Umbilical cord (tissue), 2 donors: ENCODE data around the gene MLXIPL. TPM values are rescaled to one million over a fixed set of nuclear protein-coding genes. Genes with fewer than 3 reads are reported as not detected.
"Not testable (repeated sequence)": the region's sequence is repeated elsewhere in the genome, so short reads cannot be mapped to it uniquely, and the experiment has no call there.

Experiments used
- DNase-seq: peaks from one replicate; pipeline ENCODE4 v3.0.0-alpha.2; 2015; ENCODE audit warnings: low spot score
- total RNA-seq: library from RNA; depleted of rRNA; stranded (reverse); fragments of >200 nt; gene quantifications from one replicate; pipeline ENCODE4 v1.2.3, GENCODE V29; 2014; ENCODE audit warnings: low replicate concordance; ENCODE audit not compliant: insufficient read depth

Gene MLXIPL
- total RNA-seq, 1 donor from 2014 or later = 1.7 TPM

DNA sequence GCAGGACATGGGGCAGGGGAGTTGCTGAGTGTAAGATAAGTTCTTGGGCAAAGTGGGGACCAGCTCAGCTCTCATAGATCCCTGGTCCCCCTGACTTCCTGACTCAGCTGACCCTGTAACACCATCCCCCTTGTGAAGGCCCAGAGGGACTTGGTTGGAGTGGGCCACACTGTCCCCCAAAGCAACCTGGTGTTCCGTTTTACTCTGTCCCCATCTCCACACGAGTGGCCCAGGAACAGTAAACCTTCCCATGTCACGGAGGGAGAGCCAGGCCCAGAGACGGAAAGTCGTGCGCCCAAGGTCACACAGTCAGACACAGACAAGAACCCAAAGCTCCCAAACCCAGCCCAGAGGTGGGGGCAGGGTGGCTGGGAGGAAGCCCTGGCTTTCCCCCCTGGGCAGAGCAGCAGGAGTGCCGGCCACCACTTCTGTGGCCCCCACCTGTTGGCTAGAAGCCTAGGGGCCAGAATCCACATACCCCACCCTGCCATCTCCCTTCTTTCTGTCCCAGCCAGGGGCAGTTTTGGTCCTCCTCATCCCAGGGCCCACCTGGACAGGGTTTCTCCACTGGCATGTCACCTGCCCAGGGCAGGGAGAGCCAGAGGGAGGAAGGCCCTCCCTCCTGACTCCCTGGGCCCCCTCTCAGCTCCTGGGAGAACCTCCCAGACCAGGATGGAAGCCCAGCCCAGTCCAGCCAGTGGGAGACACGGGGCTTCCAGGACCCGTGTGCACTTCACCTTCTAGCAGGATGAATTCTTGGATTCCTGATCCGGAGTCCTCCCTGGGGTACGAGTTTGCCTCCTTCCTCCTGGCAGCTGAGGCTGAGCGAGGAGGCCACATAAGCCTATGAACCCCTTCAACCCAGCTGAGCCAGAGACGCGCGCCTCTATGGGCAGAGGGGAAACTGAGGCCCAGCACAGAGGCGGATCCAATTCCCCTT lies 22.7 kb upstream of the MLXIPL start:
- DNase-seq = no peak

DNA sequence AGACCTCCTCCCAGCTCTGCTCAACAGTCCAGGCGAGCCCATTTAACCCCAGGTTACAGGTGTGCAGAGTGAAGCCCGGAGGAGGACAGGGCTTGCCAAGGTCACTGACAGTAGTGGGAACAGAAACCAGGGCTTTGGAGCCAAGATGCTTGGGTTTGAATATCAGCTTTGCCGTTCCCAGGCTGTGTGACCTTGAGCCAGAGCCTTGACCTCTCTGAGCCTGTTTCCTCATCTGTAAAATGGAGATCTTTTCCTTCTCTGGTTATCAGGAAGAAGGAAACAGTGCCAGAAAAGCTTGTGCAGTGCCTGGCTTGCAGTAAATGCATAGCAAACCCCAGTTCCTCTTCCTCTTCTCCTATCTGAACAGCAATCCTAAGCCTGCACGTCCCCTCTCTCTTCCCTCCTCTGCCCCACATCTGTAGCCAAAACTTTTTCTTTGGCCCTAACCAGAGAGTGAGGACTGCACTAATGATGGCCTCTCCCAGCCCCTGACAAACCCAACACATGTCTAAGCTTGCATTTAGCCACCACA lies 21.4 kb upstream of the MLXIPL start:
- DNase-seq = no peak

DNA sequence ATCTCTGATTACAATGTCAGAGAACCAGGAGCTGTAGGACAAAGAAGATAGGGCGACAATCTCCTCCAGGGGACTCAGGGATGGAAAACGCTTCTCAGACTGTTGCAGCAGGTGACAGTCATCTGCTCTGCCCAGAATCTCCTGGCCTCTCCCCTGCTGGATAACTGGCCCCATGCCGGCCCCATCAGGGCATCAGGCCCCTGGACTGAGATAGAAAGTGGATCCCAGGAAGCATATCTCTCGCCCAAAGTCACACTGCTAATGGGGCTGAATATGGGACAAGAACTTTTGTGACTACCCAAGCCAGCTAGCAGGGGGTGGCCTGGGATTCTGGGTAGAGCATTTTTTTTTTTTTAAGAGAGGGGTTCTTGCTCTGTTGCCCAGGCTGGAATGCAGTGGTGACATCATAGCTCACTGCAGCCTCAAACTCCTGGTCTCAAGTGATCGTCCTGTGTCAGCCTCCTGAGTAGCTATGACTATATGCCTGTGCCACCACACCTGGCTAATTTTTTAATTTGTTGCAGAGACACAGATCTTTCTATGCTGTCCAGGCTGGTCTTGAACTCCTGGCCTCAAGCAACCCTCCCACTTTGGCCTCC lies 20.5 kb upstream of the MLXIPL start:
- no peak for DNase-seq

DNA sequence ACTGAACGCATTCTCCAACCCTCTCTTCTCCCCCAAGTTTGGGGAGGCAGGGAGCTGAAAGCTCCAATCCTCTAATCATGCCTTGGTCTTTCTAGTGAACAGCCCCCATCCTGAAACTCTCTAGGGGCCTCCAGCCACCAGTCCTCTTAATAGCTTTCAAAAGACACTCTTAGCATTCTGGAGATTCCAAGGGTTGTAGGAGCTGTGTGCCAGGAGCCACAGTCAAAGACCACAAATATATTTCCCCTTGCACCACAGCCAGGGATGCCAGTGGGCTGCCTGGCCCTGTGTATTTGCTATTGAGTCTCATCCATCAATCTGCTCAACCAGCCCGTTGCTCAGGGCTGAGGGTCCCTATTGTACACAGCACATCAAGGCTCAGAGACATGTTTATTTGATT lies 18.5 kb upstream of the MLXIPL start:
- no peak for DNase-seq

DNA sequence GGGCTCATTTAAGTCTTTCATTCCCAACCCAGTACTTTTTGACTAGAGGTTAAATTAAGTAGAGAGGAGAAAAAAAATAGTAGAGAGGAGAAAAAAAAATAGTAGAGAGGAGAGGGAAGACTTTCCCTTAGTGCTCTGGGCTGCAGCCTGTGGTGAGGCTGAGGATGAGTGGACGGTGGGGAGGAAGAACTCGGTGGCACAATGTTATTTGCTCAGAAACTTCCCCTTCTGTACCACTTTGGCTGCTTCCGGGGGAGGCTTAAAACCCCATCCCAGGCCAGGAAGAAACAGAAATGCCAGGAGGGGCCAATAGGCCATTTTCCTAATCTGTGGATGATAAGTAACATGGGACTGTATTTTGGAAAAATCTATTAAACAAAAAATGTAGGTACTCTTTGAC lies 14.6 kb upstream of the MLXIPL start:
- no peak for DNase-seq

DNA sequence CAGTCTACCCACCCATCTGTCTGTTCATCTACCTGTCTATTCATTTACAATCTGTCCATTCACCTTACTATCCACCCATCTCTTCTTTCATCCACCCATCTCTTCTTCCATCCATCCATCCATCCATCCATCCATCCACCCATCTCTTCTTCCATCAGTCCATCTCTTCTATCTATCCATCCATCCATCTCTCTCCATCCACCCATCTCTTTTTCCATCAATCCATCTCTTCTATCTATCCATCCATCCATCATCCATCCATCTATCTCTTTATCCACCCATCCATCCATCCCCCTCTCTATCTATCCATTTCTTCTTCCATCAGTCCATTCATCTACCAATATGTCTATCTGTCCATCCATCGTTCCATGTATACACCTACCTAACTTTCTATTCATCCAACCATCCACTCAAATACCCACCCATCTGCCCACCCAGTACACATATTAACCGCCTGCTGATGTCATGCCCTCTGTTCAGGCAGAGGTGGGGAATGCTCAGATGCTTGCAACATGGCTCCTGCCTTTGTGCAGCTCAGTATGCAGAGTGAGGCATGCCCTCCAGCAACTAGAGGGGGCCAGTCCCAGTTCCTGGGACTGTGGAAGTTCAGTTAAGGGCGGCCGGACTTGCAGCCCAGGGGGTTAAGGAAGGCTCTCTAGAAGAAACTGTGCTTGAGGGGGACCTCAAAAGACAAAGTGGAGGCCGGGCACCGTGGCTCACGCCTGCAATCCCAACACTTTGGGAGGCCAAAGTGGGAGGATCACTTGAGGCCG lies 11.3 kb upstream of the MLXIPL start:
- no peak for DNase-seq

DNA sequence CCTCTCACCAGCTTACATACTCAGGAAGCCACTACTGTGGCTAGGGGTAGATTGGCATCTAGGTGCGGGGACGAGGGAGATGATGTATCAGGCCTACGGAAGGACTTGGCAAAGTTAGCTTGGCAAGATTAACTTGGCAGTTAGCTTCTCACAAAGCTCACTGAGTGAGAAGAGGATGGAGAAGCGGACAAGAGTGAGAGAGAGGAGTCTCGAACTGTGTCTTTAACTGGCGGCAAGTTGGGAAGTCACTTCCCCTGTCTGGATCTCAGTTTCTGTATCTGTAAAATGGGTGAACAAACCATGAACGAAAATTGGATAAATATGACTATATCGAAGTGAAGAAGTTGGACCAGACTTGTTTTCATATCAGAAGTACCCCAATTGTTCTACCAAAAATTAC lies 9.5 kb upstream of the MLXIPL start:
- no peak for DNase-seq

DNA sequence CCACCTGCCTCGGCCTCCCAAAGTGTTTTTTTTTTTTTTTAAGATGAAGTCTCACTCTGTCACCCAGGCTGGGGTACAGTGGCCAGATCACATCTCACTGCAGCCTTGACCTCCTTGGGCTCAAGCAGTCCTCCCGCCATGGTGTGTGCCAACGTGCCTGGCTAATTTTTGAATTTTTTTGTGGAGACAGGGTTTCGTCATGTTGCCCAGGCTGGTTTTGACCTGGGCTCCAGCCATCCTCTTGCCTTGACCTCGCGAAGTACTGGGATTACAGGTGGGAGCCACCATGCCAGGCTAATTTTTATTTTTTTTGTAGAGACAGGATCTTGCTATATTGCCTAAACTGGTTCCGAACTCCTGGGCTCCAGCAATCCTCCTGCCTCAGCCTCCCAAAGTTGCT lies 9.0 kb upstream of the MLXIPL start:
- no peak for DNase-seq

DNA sequence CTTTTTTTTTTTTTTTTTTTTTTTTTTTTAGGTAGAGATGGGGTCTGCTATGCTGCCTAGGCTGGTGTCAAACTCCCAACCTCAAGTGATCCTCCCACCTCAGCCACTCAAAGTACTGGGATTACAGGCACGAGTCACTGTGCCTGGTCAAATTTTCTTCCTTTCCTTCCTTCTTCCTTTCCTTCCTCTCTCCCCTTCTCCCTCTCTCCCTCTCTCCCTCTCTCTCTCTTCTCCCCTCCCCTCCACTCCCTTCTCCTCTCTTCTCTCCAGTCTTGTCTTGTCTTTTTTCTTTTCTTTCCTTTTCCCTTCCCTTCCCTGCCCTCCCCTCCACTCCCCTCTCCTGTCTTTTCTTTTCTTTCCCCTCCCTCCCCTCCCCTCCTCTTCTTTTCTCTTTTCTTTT lies 7.2 kb upstream of the MLXIPL start:
- DNase-seq = no peak

DNA sequence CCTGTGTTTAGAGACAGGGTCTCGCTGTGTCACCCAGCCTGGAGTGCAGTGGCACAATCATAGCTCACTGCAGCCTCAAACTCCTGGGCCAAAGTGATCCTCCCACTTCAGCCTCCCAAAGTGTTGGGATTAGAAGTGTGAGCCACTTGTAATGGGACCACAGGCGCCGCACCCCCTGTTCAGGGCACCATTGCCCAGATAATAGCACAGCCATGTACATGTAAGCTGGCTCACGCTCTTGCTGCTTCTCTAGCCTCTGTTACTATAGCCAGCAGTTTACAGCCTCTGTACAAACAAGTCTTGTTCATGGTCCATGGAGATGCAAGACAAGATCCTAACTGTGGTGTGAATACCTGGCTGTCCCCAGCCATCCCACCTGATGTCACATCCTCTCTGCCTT lies 4.2 kb upstream of the MLXIPL start:
- no peak for DNase-seq

DNA sequence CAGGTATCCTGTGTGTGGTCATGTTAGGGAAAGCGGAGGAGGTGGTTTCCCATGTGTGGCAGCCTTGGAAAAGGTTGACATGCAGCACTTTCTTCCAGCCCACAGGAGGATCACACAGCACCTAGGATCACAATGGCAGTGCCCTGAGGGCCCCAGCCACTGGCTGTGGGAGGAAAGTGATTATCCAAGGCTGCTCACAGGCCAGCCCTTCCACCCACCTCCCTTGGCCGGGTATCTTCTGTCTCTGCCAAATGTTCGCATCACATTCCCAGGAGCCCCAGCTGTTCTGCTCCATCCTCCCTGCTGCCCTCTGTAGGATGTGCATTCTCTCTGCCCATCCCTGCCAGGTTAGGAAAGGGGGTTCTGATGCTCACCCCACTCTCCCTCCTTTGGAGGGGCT lies 2.5 kb upstream of the MLXIPL start:
- DNase-seq = no peak

DNA sequence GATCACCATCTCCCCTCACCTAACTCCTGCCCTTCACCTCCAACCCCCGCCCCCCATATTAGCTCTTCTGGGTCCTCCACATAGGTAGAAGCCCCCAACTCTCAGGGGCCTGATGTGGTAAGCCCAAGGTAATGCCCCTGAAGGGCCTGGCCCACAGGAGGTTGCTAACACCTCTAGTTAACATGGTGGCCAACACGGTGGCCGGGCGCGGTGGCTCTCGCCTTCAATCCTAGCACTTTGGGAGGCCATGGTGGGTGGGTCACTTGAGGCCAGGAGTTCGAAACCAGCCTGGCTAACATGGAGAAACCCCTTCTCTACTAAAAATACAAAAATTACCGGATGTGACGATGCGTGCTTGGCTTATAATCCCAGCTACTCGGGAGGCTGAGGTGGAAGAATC lies 954 bp upstream of the MLXIPL start:
- no peak for DNase-seq

DNA sequence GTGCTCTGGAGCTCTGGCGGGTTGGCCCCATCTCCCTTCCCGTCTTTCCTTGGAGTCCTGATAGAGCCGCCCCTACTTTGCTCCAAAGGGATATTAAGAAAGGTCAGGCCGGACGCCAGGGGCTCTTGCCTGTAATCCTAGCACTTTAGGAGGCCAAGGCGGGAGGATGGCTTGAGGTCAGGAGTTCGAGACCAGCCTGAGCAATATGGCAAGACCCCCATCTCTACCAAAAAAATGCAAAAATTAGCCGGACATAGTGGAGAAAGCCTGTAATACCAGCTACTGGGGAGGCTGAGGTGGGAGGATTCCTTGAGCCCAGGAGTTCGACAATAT lies 313 bp upstream of the MLXIPL start:
- DNase-seq = no peak

DNA sequence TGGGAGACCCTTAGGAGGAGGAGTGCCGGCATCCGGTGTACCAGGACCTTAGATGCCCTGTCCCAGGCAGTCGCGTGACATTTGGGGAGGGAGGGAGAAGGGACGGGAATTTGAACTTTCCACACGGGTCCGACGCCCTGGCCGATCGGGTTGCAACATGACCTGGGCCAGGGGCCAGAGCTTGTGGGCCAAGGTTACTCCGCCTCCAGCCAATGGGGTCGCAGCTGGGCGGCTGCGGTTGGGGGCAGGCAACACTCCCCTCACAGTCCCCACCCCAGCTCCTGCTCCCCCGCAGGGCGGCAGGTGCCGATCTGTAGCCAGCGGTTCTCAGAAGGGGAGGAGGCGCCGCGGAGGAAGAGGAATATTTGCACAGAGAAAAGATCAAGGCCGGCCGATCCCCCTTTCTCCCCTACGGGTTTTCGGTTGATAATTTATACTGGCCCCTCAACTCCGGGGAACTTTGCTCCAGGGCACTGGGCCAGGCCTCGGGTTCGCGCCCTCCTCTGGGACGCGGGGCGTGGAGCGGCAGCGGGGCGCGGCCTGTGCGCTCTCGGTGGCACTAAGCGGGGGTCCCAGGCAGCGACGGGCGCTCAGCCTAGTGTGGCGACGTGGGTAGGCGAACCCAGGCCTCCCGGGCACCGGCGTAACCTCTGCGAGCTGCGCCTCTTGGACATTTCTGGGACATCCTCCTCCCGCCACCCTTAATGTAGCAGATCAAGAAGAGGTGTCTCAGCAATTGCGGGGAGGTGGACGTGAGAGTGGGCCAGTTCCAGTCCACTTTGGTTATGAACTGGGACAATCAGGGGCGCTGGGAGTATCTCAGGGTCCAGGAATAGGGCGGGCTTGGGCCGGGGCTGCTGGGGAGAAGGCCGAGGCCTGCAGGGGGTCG lies 1.2 kb downstream of the MLXIPL start:
- DNase-seq = no peak

DNA sequence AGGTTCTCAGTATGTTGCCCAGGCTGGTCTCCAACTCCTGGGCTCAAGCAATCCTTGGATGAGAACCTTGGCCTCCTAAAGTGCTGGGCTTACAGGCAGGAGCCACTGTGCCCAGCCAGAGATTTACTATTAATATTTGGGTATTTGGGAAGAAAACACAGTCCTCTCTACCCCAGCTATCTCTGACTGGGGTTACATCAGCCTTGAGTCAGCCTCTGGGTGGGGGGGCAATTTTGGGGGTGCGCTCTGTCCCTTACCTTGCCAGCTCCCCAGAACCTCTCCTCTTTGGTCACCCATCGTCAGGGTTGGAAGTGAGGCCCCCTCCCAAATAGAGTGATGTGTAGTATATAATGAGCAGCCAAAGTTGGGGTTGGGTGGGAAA lies 1.8 kb downstream of the MLXIPL start:
- DNase-seq = no peak

DNA sequence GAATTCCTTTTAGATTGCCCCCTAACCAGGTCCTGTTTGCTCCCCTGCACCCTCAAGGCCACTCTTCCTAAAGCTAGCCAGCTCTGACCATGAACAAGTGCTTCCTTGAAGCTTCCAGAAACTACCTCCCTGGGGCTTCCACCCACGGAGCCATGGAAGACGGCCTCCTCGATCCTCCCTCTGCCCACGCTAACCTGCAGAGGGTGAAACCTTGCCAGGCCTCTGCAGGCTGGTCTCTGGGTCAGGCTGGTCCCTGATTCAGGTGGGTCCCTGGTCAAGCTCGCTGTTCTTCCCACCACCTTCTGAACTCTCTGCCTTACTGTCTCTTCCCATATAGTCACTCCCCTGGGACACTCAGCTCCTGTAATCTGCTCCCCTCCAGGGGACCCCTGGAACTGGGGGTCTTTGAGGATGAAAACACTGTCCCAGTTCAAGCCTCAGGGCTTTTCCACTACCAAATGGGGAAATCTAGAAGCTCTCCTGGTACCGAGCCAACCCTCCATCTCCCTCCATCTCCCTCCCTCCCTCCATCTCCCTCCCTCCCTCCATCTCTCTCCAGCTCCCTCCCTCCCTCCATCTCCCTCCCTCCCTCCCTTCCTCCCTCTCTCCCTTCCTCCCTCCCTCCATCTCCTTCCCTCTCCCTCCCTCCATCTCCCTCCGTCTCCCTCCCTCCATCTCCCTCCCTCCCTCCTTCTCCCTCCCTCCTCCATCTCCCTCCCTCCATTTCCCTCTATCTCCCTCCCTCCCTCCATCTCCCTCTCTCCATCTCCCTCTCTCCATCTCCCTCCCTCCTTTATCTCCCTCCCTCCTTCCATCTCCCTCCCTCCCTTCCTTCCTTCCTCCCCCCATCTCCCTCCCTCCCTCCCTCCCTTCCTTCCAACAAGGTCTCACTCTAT lies 2.9 kb downstream of the MLXIPL start:
- DNase-seq = no peak

DNA sequence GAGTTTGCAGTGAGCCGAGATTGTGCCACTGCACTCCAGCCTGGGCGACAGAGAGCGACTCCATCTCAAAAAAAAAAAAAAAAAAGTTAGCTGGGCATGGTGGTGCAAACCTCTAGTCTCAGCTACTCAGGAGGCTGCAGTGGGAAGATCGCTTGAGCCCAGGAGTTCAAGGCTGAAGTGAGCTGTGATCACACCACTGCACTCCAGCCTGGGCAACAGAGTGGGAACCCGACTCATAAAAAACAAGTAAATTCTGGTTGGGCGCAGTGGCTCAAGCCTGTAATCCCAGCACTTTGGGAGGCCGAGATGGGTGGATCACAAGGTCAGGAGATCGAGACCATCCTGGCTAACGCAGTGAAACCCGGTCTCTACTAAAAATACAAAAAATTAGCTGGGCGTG lies 4.9 kb downstream of the MLXIPL start:
- not testable (repeated sequence) for DNase-seq

DNA sequence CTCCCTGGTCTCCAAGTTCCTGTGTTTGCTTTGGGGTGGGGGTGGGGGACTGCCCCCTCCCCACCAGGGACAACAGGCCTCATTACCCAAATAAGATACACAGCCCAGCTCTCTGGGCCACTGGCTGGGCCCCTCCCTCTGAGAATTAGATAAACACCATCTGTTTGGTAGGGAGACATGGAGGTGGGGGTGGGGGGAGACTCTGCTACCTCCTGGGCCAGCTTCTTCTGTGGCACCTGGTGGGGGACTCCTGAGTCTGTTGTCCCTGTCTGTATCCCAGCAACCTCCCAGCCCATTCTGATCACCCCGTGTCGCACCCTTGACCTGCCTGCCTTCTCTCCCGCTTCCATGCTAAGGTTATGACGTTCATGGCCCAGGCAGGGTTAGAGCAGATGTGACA lies 5.8 kb downstream of the MLXIPL start:
- DNase-seq = no peak

DNA sequence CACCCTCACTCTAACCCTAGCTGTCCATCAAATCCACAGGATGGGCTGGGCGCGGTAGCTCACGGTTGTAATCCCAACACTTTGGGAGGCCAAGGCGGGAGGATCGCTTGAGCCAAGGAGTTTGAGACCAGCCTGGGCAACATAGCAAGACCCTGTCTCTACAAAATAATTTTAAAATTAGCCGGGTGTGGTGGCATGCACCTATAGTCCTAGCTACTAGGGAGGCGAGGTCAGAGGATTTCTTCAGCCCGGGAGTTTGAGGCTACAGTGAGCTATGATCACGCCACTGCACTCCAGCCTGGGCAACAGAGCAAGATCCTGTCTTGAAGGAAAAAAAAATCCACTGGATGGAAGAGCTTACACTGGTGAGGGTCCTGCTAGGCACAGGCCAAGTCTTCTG lies 6.8 kb downstream of the MLXIPL start:
- DNase-seq = not testable (repeated sequence)

DNA sequence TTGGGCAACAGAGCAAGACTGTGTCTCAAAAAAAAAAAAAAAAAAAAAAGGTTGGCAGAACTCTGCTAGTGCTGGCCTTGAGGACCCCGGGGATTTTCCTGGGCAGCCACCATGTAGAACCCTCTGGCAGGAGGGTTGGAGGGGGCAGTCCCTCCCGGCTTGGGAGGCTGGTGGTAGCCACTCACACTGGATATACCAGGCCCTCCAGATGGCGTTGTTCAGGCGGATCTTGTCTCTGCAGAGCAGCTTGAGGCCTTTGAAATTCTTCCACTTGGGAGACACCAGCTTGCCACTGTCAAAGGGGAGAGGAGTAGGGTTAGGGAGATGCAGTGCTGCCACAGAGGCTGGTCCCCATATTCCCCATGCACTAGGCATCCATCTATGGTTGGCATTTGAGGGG lies 8.4 kb downstream of the MLXIPL start:
- no peak for DNase-seq
